H9 (cell line): ENCODE data around the gene UHRF1. TPM values are rescaled to one million over a fixed set of nuclear protein-coding genes. Genes with fewer than 3 reads are reported as not detected.
"Not testable (repeated sequence)": the region's sequence is repeated elsewhere in the genome, so short reads cannot be mapped to it uniquely, and the experiment has no call there.

Experiments used
- DNase-seq: peaks from one replicate; pipeline ENCODE4 v3.0.0-alpha.2; 2017
- H2AFZ ChIP-seq: one replicate; pipeline ENCODE4 v1.6.1; 2013; ENCODE audit warnings: mild to moderate bottlenecking, low read length, control low read depth, moderate library complexity
- H2AK5ac ChIP-seq: 2 replicates; pipeline ENCODE4 v1.6.1; 2013; ENCODE audit warnings: low read length, control low read depth, mixed read lengths; ENCODE audit not compliant: insufficient read length
- H2BK120ac ChIP-seq: one replicate; pipeline ENCODE4 v1.6.1; 2013; ENCODE audit warnings: low read depth, mild to moderate bottlenecking, low read length, control low read depth, inconsistent platforms; ENCODE audit not compliant: poor library complexity, severe bottlenecking
- H2BK12ac ChIP-seq: 2 replicates; pipeline ENCODE4 v1.6.1; 2013; ENCODE audit warnings: low read length, control low read depth, mixed read lengths, low read depth; ENCODE audit not compliant: insufficient read length
- H2BK15ac ChIP-seq: 2 replicates; pipeline ENCODE4 v1.6.1; 2013; ENCODE audit warnings: low read depth, low read length, control low read depth
- H2BK20ac ChIP-seq: one replicate; pipeline ENCODE4 v1.6.1; 2013; ENCODE audit warnings: low read depth, mild to moderate bottlenecking, low read length, control low read depth, inconsistent platforms; ENCODE audit not compliant: poor library complexity, severe bottlenecking
- H2BK5ac ChIP-seq: 2 replicates; pipeline ENCODE4 v1.6.1; 2013; ENCODE audit warnings: low read length, control low read depth, mixed read lengths; ENCODE audit not compliant: insufficient read length
- H3K14ac ChIP-seq: 2 replicates; pipeline ENCODE4 v1.6.1; 2013; ENCODE audit warnings: low read length, control low read depth; ENCODE audit not compliant: insufficient read depth
- H3K18ac ChIP-seq: 2 replicates; pipeline ENCODE4 v1.6.1; 2013; ENCODE audit warnings: low read depth, mild to moderate bottlenecking, mixed read lengths, low read length, control low read depth; ENCODE audit not compliant: insufficient read length
- H3K23ac ChIP-seq: 2 replicates; pipeline ENCODE4 v1.6.1; 2013; ENCODE audit warnings: low read length, control low read depth, mixed read lengths, low read depth; ENCODE audit not compliant: insufficient read length
- H3K23me2 ChIP-seq: 2 replicates; pipeline ENCODE4 v1.6.1; 2013; ENCODE audit warnings: low read depth, mild to moderate bottlenecking, mixed read lengths, low read length, control low read depth; ENCODE audit not compliant: insufficient read length, poor library complexity, severe bottlenecking
- H3K27ac ChIP-seq: 2 replicates; pipeline ENCODE4 v1.5.1; 2013; ENCODE audit warnings: low read length, control low read depth, mixed read lengths, low read depth; ENCODE audit not compliant: insufficient read length
- H3K27me3 ChIP-seq: 2 replicates; pipeline ENCODE4 v1.6.1; 2013; ENCODE audit warnings: low read length, control low read depth, inconsistent platforms; ENCODE audit not compliant: insufficient read depth
- H3K4ac ChIP-seq: 2 replicates; pipeline ENCODE4 v1.6.1; 2013; ENCODE audit warnings: low read depth, mild to moderate bottlenecking, control low read depth, inconsistent platforms, low read length, moderate library complexity
- H3K4me1 ChIP-seq: 2 replicates; pipeline ENCODE4 v1.6.1; 2013; ENCODE audit warnings: low read length, control low read depth, inconsistent platforms; ENCODE audit not compliant: insufficient read depth
- H3K4me2 ChIP-seq: 2 replicates; pipeline ENCODE4 v1.6.1; 2013; ENCODE audit warnings: low read length, control low read depth, mixed read lengths; ENCODE audit not compliant: insufficient read length, insufficient read depth
- H3K56ac ChIP-seq: 2 replicates; pipeline ENCODE4 v1.6.1; 2013; ENCODE audit warnings: low read depth, mild to moderate bottlenecking, mixed read lengths, low read length, control low read depth; ENCODE audit not compliant: insufficient read length
- H3K79me1 ChIP-seq: 2 replicates; pipeline ENCODE4 v1.6.1; 2013; ENCODE audit warnings: low read depth, mild to moderate bottlenecking, moderate library complexity, low read length, control low read depth, inconsistent platforms; ENCODE audit not compliant: insufficient read depth, poor library complexity, severe bottlenecking
- H3K79me2 ChIP-seq: 2 replicates; pipeline ENCODE4 v1.6.1; 2013; ENCODE audit warnings: low read length, control low read depth, inconsistent platforms; ENCODE audit not compliant: insufficient read depth
- H3K9ac ChIP-seq: 2 replicates; pipeline ENCODE4 v1.6.1; 2013; ENCODE audit warnings: low read length, control low read depth, mixed read lengths; ENCODE audit not compliant: insufficient read length; ENCODE audit errors: extremely low read depth
- H3K9me3 ChIP-seq: one replicate; pipeline ENCODE4 v1.6.1; 2013; ENCODE audit warnings: low read depth, low read length, inconsistent platforms; ENCODE audit not compliant: control insufficient read depth
- H3T11ph ChIP-seq: one replicate; pipeline ENCODE4 v1.6.1; 2013; ENCODE audit warnings: mild to moderate bottlenecking, low read length, control low read depth, inconsistent platforms
- H4K20me1 ChIP-seq: one replicate; pipeline ENCODE4 v1.6.1; 2013; ENCODE audit not compliant: control insufficient read depth, insufficient read length, insufficient read depth
- H4K5ac ChIP-seq: 2 replicates; pipeline ENCODE4 v1.6.1; 2013; ENCODE audit warnings: low read depth, mild to moderate bottlenecking, mixed read lengths, low read length, control low read depth; ENCODE audit not compliant: insufficient read length
- H4K8ac ChIP-seq: replicated peaks from 2 replicates; pipeline ENCODE4 v1.6.1; 2013; ENCODE audit warnings: low read length, control low read depth, mixed read lengths, low read depth; ENCODE audit not compliant: insufficient read length
- H4K91ac ChIP-seq: 2 replicates; pipeline ENCODE4 v1.6.1; 2013; ENCODE audit warnings: low read depth, mild to moderate bottlenecking, moderate library complexity, mixed read lengths, low read length, control low read depth; ENCODE audit not compliant: insufficient read length
- H3K27ac Mint-ChIP-seq, 3 experiments: 2 replicates in 2 of 3; 3 replicates in 1 of 3; pipeline ENCODE4 v1.8.0; 2020 to 2021; ENCODE audit warnings: mixed read lengths in 3 of 3, mild to moderate bottlenecking in 1 of 3, moderate library complexity in 1 of 3
- H3K27me3 Mint-ChIP-seq: 2 replicates; pipeline ENCODE4 v1.8.0; 2021; ENCODE audit warnings: low read depth, mild to moderate bottlenecking, moderate library complexity, mixed read lengths
- H3K36me3 Mint-ChIP-seq, 3 experiments: 2 replicates in 2 of 3; 3 replicates in 1 of 3; pipeline ENCODE4 v1.8.0; 2020 to 2021; ENCODE audit warnings: low read depth in 3 of 3, mixed read lengths in 3 of 3; ENCODE audit not compliant: insufficient read depth in 1 of 3
- H3K4me1 Mint-ChIP-seq, 2 experiments: 2 replicates each; pipeline ENCODE4 v1.8.0; 2020; ENCODE audit warnings: mixed read lengths in 2 of 2
- H3K4me3 Mint-ChIP-seq, 2 experiments: 2 replicates in 1 of 2; 3 replicates in 1 of 2; pipeline ENCODE4 v1.8.0; 2020 to 2021; ENCODE audit warnings: mild to moderate bottlenecking in 2 of 2, mixed read lengths in 2 of 2, moderate library complexity in 1 of 2
- H3K9me3 Mint-ChIP-seq, 2 experiments: 2 replicates in 1 of 2; 3 replicates in 1 of 2; pipeline ENCODE4 v1.8.0; 2020; ENCODE audit warnings: mild to moderate bottlenecking in 2 of 2, mixed read lengths in 2 of 2, moderate library complexity in 1 of 2
- CTCF ChIP-seq: fragments of 200-600 bp; sonication (generic); conservative IDR thresholded peaks from 3 replicates; pipeline ENCODE4 v1.8.0; 2021; ENCODE audit warnings: antibody characterized with exemption, mild to moderate bottlenecking
- WGBS: extraction: QIAGEN DNeasy Blood & Tissue Kit; methylation state at CpG from one replicate; pipeline ENCODE4 v1.1.7; 2013; ENCODE audit warnings: missing lambda C conversion rate, low lambda C conversion rate, mixed read lengths; ENCODE audit not compliant: insufficient read length; ENCODE audit errors: extremely low coverage; 5-methylcytosine and 5-hydroxymethylcytosine counted together
- total RNA-seq: library from RNA; stranded (reverse); gene quantifications from 2 replicates; pipeline ENCODE4 v1.2.1, GENCODE V29; 2021

UHRF1 gene
- total RNA-seq, 1 experiment from 2014 or later = 106 TPM

- peaks cover 0 to 2% of the 10 kb centered on the region in 2 experiments; a peak in 1 of 5 replicates for H3K9me3 Mint-ChIP-seq
- Histone ChIP-seq H3K4me1 (no peaks in the 10 kb centered on the region), H3K56ac (no peak overlapping the region), H3K27ac (no peak overlapping the region), H4K20me1 (peaks cover 4% of the 10 kb centered on the region), H3K79me2 (no peaks in the 10 kb centered on the region), H4K8ac (no peak overlapping the region), H3K4me2 (no peak overlapping the region), H2BK120ac (no peak overlapping the region), H3K9me3 (no peaks in the 10 kb centered on the region), H3K27me3 (peaks cover 4% of the 10 kb centered on the region), H2AK5ac (no peak overlapping the region), H2AFZ (no peak overlapping the region), H2BK12ac (no peak overlapping the region), H3K9ac (no peak overlapping the region), H3K23me2 (no peaks in the 10 kb centered on the region), H3K18ac (no peak overlapping the region), H3K23ac (no peak overlapping the region), H2BK20ac (no peak overlapping the region), H2BK15ac (no peak overlapping the region), H4K91ac (no peak overlapping the region), H3T11ph (no peak overlapping the region), H3K14ac (no peak overlapping the region; the same call in 1 of the 2 replicates), H2BK5ac (no peak overlapping the region), H3K4ac (no peak overlapping the region), H3K79me1 (no peaks in the 10 kb centered on the region), H4K5ac (no peak overlapping the region)
- no peak for DNase-seq
- H3K4me1 Mint-ChIP-seq = peaks cover 12 to 13% of the 10 kb centered on the region in 2 experiments
- H3K36me3 Mint-ChIP-seq = no peaks in the 10 kb centered on the region
- no peak overlapping the region for H3K27ac Mint-ChIP-seq
- no CpG with 5 or more reads among the region's 22 CpGs for WGBS
- H3K27me3 Mint-ChIP-seq = peaks cover 62% of the 10 kb centered on the region
- no peak for TF ChIP-seq CTCF
- H3K4me3 Mint-ChIP-seq = no peak overlapping the region
Measured at GRCh38 chr19:4891066-4891465, 18.2 kb upstream of the UHRF1 start.

- not testable (repeated sequence) for H3K36me3 Mint-ChIP-seq, H2BK15ac ChIP-seq
- no CpG with 5 or more reads among the region's 11 CpGs for WGBS
Measured at GRCh38 chr19:4892962-4893361, 16.3 kb upstream of the UHRF1 start.

More at GRCh38 chr19:4892962-4893361, 16.3 kb upstream of the UHRF1 start:
- H3K9ac ChIP-seq, H4K91ac ChIP-seq, H3K27ac ChIP-seq, H3K4me1 ChIP-seq, H2BK20ac ChIP-seq, H3T11ph ChIP-seq, DNase-seq, H3K18ac ChIP-seq, H3K23ac ChIP-seq, H3K56ac ChIP-seq, H3K79me2 ChIP-seq, H3K14ac ChIP-seq, H3K27me3 ChIP-seq, H2BK5ac ChIP-seq, H3K23me2 ChIP-seq, H3K9me3 ChIP-seq, H3K9me3 Mint-ChIP-seq, H4K20me1 ChIP-seq, H3K79me1 ChIP-seq, H2AFZ ChIP-seq, H3K4me2 ChIP-seq, H3K27ac Mint-ChIP-seq, H2AK5ac ChIP-seq, H2BK12ac ChIP-seq, H4K5ac ChIP-seq, H2BK120ac ChIP-seq, H4K8ac ChIP-seq, H3K4ac ChIP-seq, H3K4me3 Mint-ChIP-seq: not testable (repeated sequence)
- Mint-ChIP-seq H3K4me1 (peaks cover 12 to 15% of the 10 kb centered on the region in 2 experiments), H3K27me3 (peaks cover 79% of the 10 kb centered on the region)
